K562 (cell line): ENCODE results near the gene KIF7. TPM values are rescaled to one million over a fixed set of nuclear protein-coding genes. Genes with fewer than 3 reads are reported as not detected.

Experiments used
- ATAC-seq: fragments of 200-7000 bp; cut with Tn5 transposase; 3 replicates; pipeline ENCODE4 v1.9.1; 2020; ENCODE audit warnings: moderate library complexity
- BruUV-seq: library from RNA; stranded (reverse); fragments of 400-500 nt; replicated peaks from 2 replicates; lab custom pipeline; 2021; lab: Mats Ljungman, UMichigan
- CTCF ChIA-PET: fragments of 300-600 bp; formaldehyde crosslinking; extraction: SDS; loops from one replicate; lab custom pipeline; 2021; ENCODE audit warnings: low intra/inter-chr PET ratio; lab: Yijun Ruan, JAX
- POLR2A ChIA-PET: fragments of 300-600, 350-650 bp; sonication (Branson Sonifier 250); formaldehyde crosslinking; extraction: SDS; loops from one replicate; lab custom pipeline; 2021; ENCODE audit warnings: antibody characterized with exemption, inconsistent platforms; lab: Yijun Ruan, JAX
- DNase-seq, 4 experiments: peaks; one replicate each; pipeline versions ENCODE4 v3.0.0 to v3.0.0-alpha.2; 2011 to 2018; ENCODE audit warnings: low spot score in 3 of 4, mixed read lengths in 3 of 4; ENCODE audit errors: extremely low read depth in 1 of 4
- FAIRE-seq: peaks from 2 replicates; lab custom pipeline; 2011; peaks lifted over from hg19 to GRCh38; lab: Jason Lieb, UNC
- H2AFZ ChIP-seq: 2 replicates; pipeline ENCODE4 v1.6.0; 2011; ENCODE audit warnings: low read depth, low read length, control low read depth, inconsistent platforms
- H3K27ac ChIP-seq: fragments of 200-600 bp; 3 replicates; pipeline ENCODE4 v1.8.0; 2011; ENCODE audit warnings: low read depth, mild to moderate bottlenecking, control low read depth, inconsistent platforms, low read length, moderate library complexity, mixed read lengths; ENCODE audit errors: extremely low read depth
- H3K27me3 ChIP-seq, 2 experiments: fragments of 300-600 bp in 1 of 2; 2 replicates in 1 of 2; 3 replicates in 1 of 2; pipeline versions ENCODE4 v1.6.0 to v1.8.0; 2011; ENCODE audit warnings: inconsistent platforms in 2 of 2, low read length in 2 of 2, mild to moderate bottlenecking in 1 of 2, mixed read lengths in 1 of 2, moderate library complexity in 1 of 2; ENCODE audit not compliant: control insufficient read depth in 2 of 2, insufficient read depth in 2 of 2
- H3K36me3 ChIP-seq: fragments of 300-600 bp; 3 replicates; pipeline ENCODE4 v1.8.0; 2011; ENCODE audit warnings: mild to moderate bottlenecking, low read length, inconsistent platforms; ENCODE audit not compliant: control insufficient read depth, insufficient read depth
- H3K4me1 ChIP-seq, 2 experiments: fragments of 200-600 bp in 1 of 2; replicated peaks in 1 of 2; 2 replicates in 1 of 2; 3 replicates in 1 of 2; pipeline versions ENCODE4 v1.5.1 to v1.8.0; 2011; ENCODE audit warnings: inconsistent platforms in 2 of 2, low read length in 2 of 2, mild to moderate bottlenecking in 1 of 2, mixed read lengths in 1 of 2, moderate library complexity in 1 of 2; ENCODE audit not compliant: control insufficient read depth in 2 of 2, insufficient read depth in 2 of 2
- H3K4me2 ChIP-seq: 2 replicates; pipeline ENCODE4 v1.6.1; 2011; ENCODE audit warnings: low read length, control low read depth, inconsistent platforms, mixed read lengths; ENCODE audit not compliant: insufficient read depth
- H3K4me3 ChIP-seq: fragments of 200-600 bp; sonication (generic), shearing (Covaris generic); 2 replicates; pipeline ENCODE4 v1.5.1; 2016; ENCODE audit warnings: control low read depth, inconsistent platforms
- H3K79me2 ChIP-seq: fragments of 200-600 bp; 3 replicates; pipeline ENCODE4 v1.8.0; 2011; ENCODE audit warnings: low read length, inconsistent platforms; ENCODE audit not compliant: control insufficient read depth, insufficient read depth
- H3K9ac ChIP-seq, 2 experiments: 2 replicates each; pipeline versions ENCODE4 v1.6.0 to v1.6.1; 2011; ENCODE audit warnings: low read depth in 2 of 2, low read length in 2 of 2, control low read depth in 1 of 2, inconsistent platforms in 1 of 2, mild to moderate bottlenecking in 1 of 2, mixed read lengths in 1 of 2; ENCODE audit not compliant: insufficient read depth in 1 of 2
- H3K9me1 ChIP-seq: one replicate; pipeline ENCODE4 v1.6.0; 2011; ENCODE audit warnings: inconsistent platforms, mild to moderate bottlenecking, low read length, moderate library complexity; ENCODE audit not compliant: control insufficient read depth, insufficient read depth
- H3K9me3 ChIP-seq: replicated peaks from 2 replicates; pipeline ENCODE4 v1.5.1; 2011; ENCODE audit warnings: low read depth, low read length, inconsistent platforms; ENCODE audit not compliant: control insufficient read depth, insufficient read depth
- H4K20me1 ChIP-seq: replicated peaks from 2 replicates; pipeline ENCODE4 v1.6.1; 2011; ENCODE audit warnings: low read length, inconsistent platforms, mixed read lengths; ENCODE audit not compliant: control insufficient read depth, insufficient read depth
- HDAC6 ChIP-seq: IDR thresholded peaks from 2 replicates; pipeline ENCODE4 v1.6.1; 2012; ENCODE audit warnings: low read depth, mild to moderate bottlenecking, control low read depth, inconsistent platforms, low read length, moderate library complexity
- KDM1A ChIP-seq, 2 experiments: fragments of 450-650 bp; IDR thresholded peaks; 2 replicates each; pipeline ENCODE4 v1.6.1; 2016; ENCODE audit warnings: mild to moderate bottlenecking in 2 of 2
- KHSRP ChIP-seq: fragments of 450-650 bp; IDR thresholded peaks from 2 replicates; pipeline ENCODE4 v1.6.1; 2017
- KLF16 ChIP-seq: IDR thresholded peaks from 2 replicates; pipeline ENCODE4 v1.6.1; 2016; ENCODE audit warnings: antibody characterized with exemption
- POLR2G ChIP-seq: fragments of 200-400 bp; formaldehyde crosslinking; IDR thresholded peaks from 2 replicates; pipeline ENCODE4 v1.6.1; 2017; ENCODE audit warnings: low read depth, mild to moderate bottlenecking, antibody characterized with exemption, low read length, moderate library complexity
- SREBF1 ChIP-seq: fragments of 150-350 bp; IDR thresholded peaks from 2 replicates; pipeline ENCODE4 v1.6.1; 2014; ENCODE audit warnings: antibody characterized with exemption, low read depth, low read length, borderline replicate concordance
- STAT5A ChIP-seq: IDR thresholded peaks from 2 replicates; pipeline ENCODE4 v1.6.1; 2012; ENCODE audit warnings: low read length, inconsistent platforms, borderline replicate concordance
- ZSCAN29 ChIP-seq: fragments of 450-650 bp; IDR thresholded peaks from 2 replicates; pipeline ENCODE4 v1.6.1; 2017
- WGBS: fragments of 100-300 bp; shearing (Covaris generic); methylation state at CpG from one replicate; pipeline ENCODE4 v1.1.6; 2016; ENCODE audit warnings: low coverage, mixed read lengths; ENCODE audit not compliant: insufficient coverage; ENCODE audit errors: missing lambda C conversion rate; 5-methylcytosine and 5-hydroxymethylcytosine counted together
- in situ Hi-C: fragments of 300-500 bp; cut with MboI; formaldehyde crosslinking; loops from 4 replicates; pipeline ENCODE4 v1.15.0; 2018; ENCODE audit warnings: inconsistent platforms, mixed read lengths
- intact Hi-C: fragments of 100-400 bp; cut with micrococcal nuclease; formaldehyde crosslinking; loops from 2 replicates; pipeline ENCODE4 v1.14.2; 2022
- polyA plus RNA-seq, 8 experiments: library from polyadenylated mRNA; depleted of rRNA in 4 of 8; stranded (reverse) in 5 of 8; unstranded in 3 of 8; fragments of >200 nt; fragmentation: Nextera tagmentation in 2 of 8; fragmentation: Illumina TruSeq in 1 of 8; extraction: Ambion mirVana in 2 of 8; extraction: Trizol in 1 of 8; gene quantifications; 2 replicates each; pipeline versions ENCODE4 v1.2.1 to v1.2.3, GENCODE V29; 2011 to 2014; ENCODE audit warnings: inconsistent platforms in 1 of 8, missing spikeins in 1 of 8
- total RNA-seq, 7 experiments: library from RNA; depleted of rRNA in 6 of 7; stranded (reverse); fragments of >200 nt in 6 of 7; fragmentation: Illumina TruSeq in 2 of 7; extraction: Trizol in 2 of 7; gene quantifications; 2 replicates each; pipeline versions ENCODE4 v1.2.1 to v1.2.3, GENCODE V29; 2011 to 2021; ENCODE audit warnings: low replicate concordance in 1 of 7
- TF ChIP-seq, protein P1 (sequence below): sonication (generic); formaldehyde crosslinking; IDR thresholded peaks from 2 replicates; pipeline ENCODE4 v1.8.1; 2023; ENCODE audit warnings: mild to moderate bottlenecking, missing genetic modification reagents

KIF7 gene
- total and polyA plus RNA-seq, 9 of the 15 experiments (the other 6 are each of a cell fraction or from before 2014, with no cell fraction given) = 0.04 to 2.0 (median 0.58) TPM

DNA sequence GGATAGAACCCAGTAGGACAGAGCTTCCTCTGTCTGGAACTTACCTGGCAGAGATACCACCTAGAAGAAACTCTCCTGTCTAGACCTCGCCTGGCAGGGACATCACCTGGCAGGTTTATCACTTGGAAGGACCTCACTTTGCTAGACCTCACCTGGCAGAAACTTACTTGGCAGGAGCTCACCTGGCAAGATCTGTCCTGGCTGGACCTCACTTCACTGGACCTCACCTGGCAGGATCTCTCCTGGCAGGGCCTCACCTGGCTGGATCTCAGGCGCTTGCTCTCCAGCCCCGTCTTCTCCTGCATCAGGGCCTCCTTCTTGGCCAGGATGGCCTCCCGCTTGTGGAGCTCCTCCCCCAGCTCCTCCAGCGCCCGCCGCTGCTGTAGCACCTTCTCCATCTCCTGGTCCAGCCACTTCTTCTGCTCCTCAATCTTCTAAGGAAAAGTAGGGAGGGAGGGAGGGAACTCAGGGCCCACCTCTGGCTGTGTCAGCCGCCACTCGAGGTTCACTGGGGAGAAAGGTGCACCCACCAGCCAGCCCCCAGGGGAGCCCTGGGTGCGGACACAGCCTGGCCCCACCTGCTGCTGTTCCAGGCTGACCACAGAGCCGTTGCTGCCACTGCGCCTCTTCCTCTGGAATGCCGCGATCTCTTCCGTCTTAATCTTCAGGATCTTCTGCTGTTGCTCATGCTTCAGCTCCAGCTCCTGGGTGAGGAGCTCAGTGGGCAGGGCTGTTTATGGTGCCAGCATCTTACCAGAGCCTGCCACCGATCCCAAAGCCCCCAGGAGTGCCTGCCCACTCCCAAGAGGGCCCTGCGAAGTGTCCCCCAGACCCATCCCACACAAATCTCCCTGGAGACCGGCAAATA lies 22.5 kb downstream of the KIF7 start:
- FAIRE-seq (no peak), DNase-seq (no peak), ATAC-seq (no peak)
- H3K27me3 ChIP-seq = no peaks in the 10 kb centered on the region
- no peaks in the 10 kb centered on the region for H3K79me2 ChIP-seq
- H4K20me1 ChIP-seq = no peaks in the 10 kb centered on the region
- no peak overlapping the region for H3K9ac ChIP-seq
- ChIA-PET CTCF (no interaction called here), POLR2A (interaction anchor here (0.6 kb wide), 1 partner anchor 135 kb away, joined by 3 read pairs; no protein-coding TSS in a partner anchor)
- intact Hi-C loops (no loop called here), in situ Hi-C loops (no loop called here)
- H2AFZ ChIP-seq = no peak overlapping the region
- no peaks in the 10 kb centered on the region for H3K9me1 ChIP-seq
- peaks cover 5% of the 10 kb centered on the region; the same call in 1 of the 2 replicates for H3K9me3 ChIP-seq
- peaks cover 43% of the 10 kb centered on the region; the same call in 2 of the 3 replicates for H3K36me3 ChIP-seq
- no peak for TF ChIP-seq KHSRP
- TF ChIP-seq ZSCAN29 = no peak
- TF ChIP-seq STAT5A = no peak
- TF ChIP-seq, protein P1, sequence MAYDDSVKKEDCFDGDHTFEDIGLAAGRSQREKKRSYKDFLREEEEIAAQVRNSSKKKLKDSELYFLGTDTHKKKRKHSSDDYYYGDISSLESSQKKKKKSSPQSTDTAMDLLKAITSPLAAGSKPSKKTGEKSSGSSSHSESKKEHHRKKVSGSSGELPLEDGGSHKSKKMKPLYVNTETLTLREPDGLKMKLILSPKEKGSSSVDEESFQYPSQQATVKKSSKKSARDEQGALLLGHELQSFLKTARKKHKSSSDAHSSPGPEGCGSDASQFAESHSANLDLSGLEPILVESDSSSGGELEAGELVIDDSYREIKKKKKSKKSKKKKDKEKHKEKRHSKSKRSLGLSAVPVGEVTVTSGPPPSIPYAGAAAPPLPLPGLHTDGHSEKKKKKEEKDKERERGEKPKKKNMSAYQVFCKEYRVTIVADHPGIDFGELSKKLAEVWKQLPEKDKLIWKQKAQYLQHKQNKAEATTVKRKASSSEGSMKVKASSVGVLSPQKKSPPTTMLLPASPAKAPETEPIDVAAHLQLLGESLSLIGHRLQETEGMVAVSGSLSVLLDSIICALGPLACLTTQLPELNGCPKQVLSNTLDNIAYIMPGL (CRISPR knock-in tag) = no peak
- TF ChIP-seq SREBF1 = no peak
- TF ChIP-seq KDM1A (IDR thresholded peaks at IDR 0.05) = no peak
- peak; percentile 56 for TF ChIP-seq POLR2G
- TF ChIP-seq HDAC6 = no peak
- TF ChIP-seq KLF16 = no peak
- H3K4me1 ChIP-seq = no peaks in the 10 kb centered on the region; a peak in 1 of 5 replicates
- 89% methylated on average over 8 of the region's 18 CpGs for WGBS
- no TSS peak for BruUV-seq
- no peak overlapping the region for H3K4me2 ChIP-seq
- no peak overlapping the region for H3K27ac ChIP-seq
- H3K4me3 ChIP-seq = no peak overlapping the region
